SK-N-SH treated with all-trans-retinoic acid at 6 μM for 48 hours (cell line): ENCODE results near the gene AKAP17A.

Source experiments
- ARNTL ChIP-seq: fragments of 450-650 bp; formaldehyde crosslinking; IDR thresholded peaks from 2 replicates; pipeline ENCODE4 v1.5.0; 2020; ENCODE audit warnings: low read depth, mild to moderate bottlenecking, moderate library complexity, borderline replicate concordance
- CREB5 ChIP-seq: fragments of 250-450 bp; sonication (Bioruptor Pico); IDR thresholded peaks from 2 replicates; pipeline ENCODE4 v1.5.1; 2020; ENCODE audit warnings: low read depth, mild to moderate bottlenecking, moderate library complexity
- CSDC2 ChIP-seq: fragments of 250-450 bp; sonication (Bioruptor Pico); IDR thresholded peaks from 2 replicates; pipeline ENCODE4 v1.5.0; 2020; ENCODE audit warnings: mild to moderate bottlenecking, moderate library complexity
- PATZ1 ChIP-seq: fragments of 250-450 bp; sonication (Bioruptor Pico); IDR thresholded peaks from 2 replicates; pipeline ENCODE4 v1.8.0; 2020; ENCODE audit warnings: mild to moderate bottlenecking, moderate library complexity, borderline replicate concordance
- RARB ChIP-seq: fragments of 250-450 bp; sonication (Bioruptor Pico); IDR thresholded peaks from 2 replicates; pipeline ENCODE4 v1.8.0; 2021; ENCODE audit warnings: mild to moderate bottlenecking, moderate library complexity
- TCF4 ChIP-seq: fragments of 250-450 bp; sonication (Bioruptor Pico); IDR thresholded peaks from 2 replicates; pipeline ENCODE4 v1.8.0; 2021; ENCODE audit warnings: mild to moderate bottlenecking, moderate library complexity, borderline replicate concordance
- TOX ChIP-seq: fragments of 250-450 bp; sonication (Bioruptor Pico); IDR thresholded peaks from 2 replicates; pipeline ENCODE4 v1.8.0; 2021; ENCODE audit warnings: mild to moderate bottlenecking, moderate library complexity, borderline replicate concordance
- ZFP30 ChIP-seq: fragments of 450-650 bp; formaldehyde crosslinking; IDR thresholded peaks from 2 replicates; pipeline ENCODE4 v1.5.0; 2022; ENCODE audit warnings: mild to moderate bottlenecking, moderate library complexity
- ZNF70 ChIP-seq: fragments of 450-650 bp; formaldehyde crosslinking; IDR thresholded peaks from 2 replicates; pipeline ENCODE4 v1.5.0; 2020; ENCODE audit warnings: mild to moderate bottlenecking, moderate library complexity
- ZNF8 ChIP-seq: fragments of 450-650 bp; formaldehyde crosslinking; IDR thresholded peaks from 2 replicates; pipeline ENCODE4 v1.5.0; 2020; ENCODE audit warnings: mild to moderate bottlenecking, moderate library complexity
- TF ChIP-seq, protein P1 (sequence below): fragments of 250-450 bp; sonication (Bioruptor Pico); IDR thresholded peaks from 2 replicates; pipeline ENCODE4 v1.8.0; 2021; ENCODE audit warnings: low read depth, mild to moderate bottlenecking, moderate library complexity, borderline replicate concordance
- TF ChIP-seq, protein P2 (sequence below): fragments of 250-450 bp; sonication (Bioruptor Pico); IDR thresholded peaks from 2 replicates; pipeline ENCODE4 v1.5.1; 2021; ENCODE audit warnings: mild to moderate bottlenecking, moderate library complexity

DNA sequence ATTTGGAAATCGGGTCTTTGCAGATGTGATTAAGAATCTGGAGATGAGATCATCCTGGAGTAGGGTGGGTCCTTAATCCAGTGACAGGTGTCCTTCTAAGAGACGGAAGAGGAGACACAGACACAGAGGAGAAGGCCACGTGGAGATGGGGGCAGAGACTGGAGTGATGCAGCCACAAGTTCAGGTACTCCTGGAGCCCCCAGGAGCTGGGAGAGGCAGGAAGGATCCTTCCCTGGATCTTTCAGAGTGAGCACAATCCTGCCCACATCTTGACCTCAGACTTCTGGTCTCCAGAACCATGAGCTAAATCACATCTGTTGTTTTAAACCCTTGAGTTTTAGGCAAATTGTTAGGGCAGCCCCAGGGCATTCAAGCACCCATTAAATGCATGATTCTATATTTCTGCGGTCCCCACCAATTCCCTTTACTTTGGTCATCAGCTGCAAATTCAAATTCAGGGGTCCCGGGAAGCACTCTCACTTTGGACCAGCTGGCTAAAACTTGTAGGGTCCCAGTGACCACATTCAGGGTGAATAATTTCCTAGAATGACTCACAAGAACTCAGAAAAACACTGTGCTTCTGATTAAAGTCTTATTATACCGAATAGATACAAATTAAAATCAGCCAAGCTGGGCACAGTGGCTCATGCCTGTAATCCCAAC lies 12.8 kb upstream of the AKAP17A start:
- TF ChIP-seq ZFP30 = no peak
- TF ChIP-seq ZNF8 (CRISPR knock-in tag) = no peak
- no peak for TF ChIP-seq PATZ1 (CRISPR knock-in tag)
- no peak for TF ChIP-seq TOX (CRISPR knock-in tag)
- TF ChIP-seq, protein P1, sequence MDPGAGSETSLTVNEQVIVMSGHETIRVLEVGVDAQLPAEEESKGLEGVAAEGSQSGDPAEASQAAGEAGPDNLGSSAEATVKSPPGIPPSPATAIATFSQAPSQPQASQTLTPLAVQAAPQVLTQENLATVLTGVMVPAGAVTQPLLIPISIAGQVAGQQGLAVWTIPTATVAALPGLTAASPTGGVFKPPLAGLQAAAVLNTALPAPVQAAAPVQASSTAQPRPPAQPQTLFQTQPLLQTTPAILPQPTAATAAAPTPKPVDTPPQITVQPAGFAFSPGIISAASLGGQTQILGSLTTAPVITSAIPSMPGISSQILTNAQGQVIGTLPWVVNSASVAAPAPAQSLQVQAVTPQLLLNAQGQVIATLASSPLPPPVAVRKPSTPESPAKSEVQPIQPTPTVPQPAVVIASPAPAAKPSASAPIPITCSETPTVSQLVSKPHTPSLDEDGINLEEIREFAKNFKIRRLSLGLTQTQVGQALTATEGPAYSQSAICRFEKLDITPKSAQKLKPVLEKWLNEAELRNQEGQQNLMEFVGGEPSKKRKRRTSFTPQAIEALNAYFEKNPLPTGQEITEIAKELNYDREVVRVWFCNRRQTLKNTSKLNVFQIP (CRISPR knock-in tag) = no peak
- TF ChIP-seq ARNTL (CRISPR knock-in tag) = no peak
- no peak for TF ChIP-seq RARB (CRISPR knock-in tag)
- no peak for TF ChIP-seq TCF4 (CRISPR knock-in tag)
- TF ChIP-seq ZNF70 (CRISPR knock-in tag) = no peak
- TF ChIP-seq, protein P2, sequence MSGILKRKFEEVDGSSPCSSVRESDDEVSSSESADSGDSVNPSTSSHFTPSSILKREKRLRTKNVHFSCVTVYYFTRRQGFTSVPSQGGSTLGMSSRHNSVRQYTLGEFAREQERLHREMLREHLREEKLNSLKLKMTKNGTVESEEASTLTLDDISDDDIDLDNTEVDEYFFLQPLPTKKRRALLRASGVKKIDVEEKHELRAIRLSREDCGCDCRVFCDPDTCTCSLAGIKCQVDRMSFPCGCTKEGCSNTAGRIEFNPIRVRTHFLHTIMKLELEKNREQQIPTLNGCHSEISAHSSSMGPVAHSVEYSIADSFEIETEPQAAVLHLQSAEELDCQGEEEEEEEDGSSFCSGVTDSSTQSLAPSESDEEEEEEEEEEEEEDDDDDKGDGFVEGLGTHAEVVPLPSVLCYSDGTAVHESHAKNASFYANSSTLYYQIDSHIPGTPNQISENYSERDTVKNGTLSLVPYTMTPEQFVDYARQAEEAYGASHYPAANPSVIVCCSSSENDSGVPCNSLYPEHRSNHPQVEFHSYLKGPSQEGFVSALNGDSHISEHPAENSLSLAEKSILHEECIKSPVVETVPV (CRISPR knock-in tag) = no peak
- TF ChIP-seq CREB5 (CRISPR knock-in tag) = no peak
- no peak for TF ChIP-seq CSDC2
